HEK293T (cell line): ENCODE measurements around the gene MAPRE2.

Experiments
- CTCF ChIA-PET: fragments of 350-600 bp; formaldehyde crosslinking; extraction: SDS; loops from one replicate; lab custom pipeline; 2021; ENCODE audit warnings: antibody characterized with exemption, inconsistent platforms; lab: Yijun Ruan, JAX
- POLR2A ChIA-PET: fragments of 350-600 bp; formaldehyde crosslinking; extraction: SDS; loops from one replicate; lab custom pipeline; 2020; ENCODE audit warnings: antibody characterized with exemption, inconsistent platforms; lab: Yijun Ruan, JAX
- DNase-seq: peaks from one replicate; pipeline ENCODE4 v3.0.0; 2012; ENCODE audit warnings: mixed read lengths; ENCODE audit errors: extremely low spot score
- ARNT ChIP-seq: fragments of 450-650 bp; IDR thresholded peaks from 2 replicates; pipeline ENCODE4 v1.6.1; 2017; ENCODE audit warnings: mild to moderate bottlenecking
- BHLHE40 ChIP-seq: fragments of 450-650 bp; IDR thresholded peaks from 2 replicates; pipeline ENCODE4 v1.6.1; 2016; ENCODE audit warnings: mild to moderate bottlenecking, moderate library complexity, borderline replicate concordance
- CTBP1 ChIP-seq: fragments of 450-650 bp; IDR thresholded peaks from 2 replicates; pipeline ENCODE4 v1.6.1; 2016; ENCODE audit warnings: borderline replicate concordance
- ELF4 ChIP-seq: fragments of 450-650 bp; IDR thresholded peaks from 2 replicates; pipeline ENCODE4 v1.6.1; 2017; ENCODE audit warnings: antibody characterized with exemption
- FOXA1 ChIP-seq: fragments of 450-650 bp; IDR thresholded peaks from 2 replicates; pipeline ENCODE4 v1.6.1; 2016; ENCODE audit warnings: mild to moderate bottlenecking
- FOXK2 ChIP-seq: fragments of 450-650 bp; IDR thresholded peaks from 2 replicates; pipeline ENCODE4 v1.6.1; 2016; ENCODE audit warnings: mild to moderate bottlenecking
- FOXM1 ChIP-seq: fragments of 450-650 bp; IDR thresholded peaks from 2 replicates; pipeline ENCODE4 v1.6.1; 2017; ENCODE audit warnings: mild to moderate bottlenecking, borderline replicate concordance
- HDGF ChIP-seq: fragments of 450-650 bp; IDR thresholded peaks from 2 replicates; pipeline ENCODE4 v1.6.1; 2017; ENCODE audit warnings: antibody characterized with exemption, borderline replicate concordance
- L3MBTL2 ChIP-seq: fragments of 450-650 bp; conservative IDR thresholded peaks from 2 replicates; pipeline ENCODE4 v1.6.1; 2016; ENCODE audit warnings: mild to moderate bottlenecking
- LEF1 ChIP-seq: fragments of 450-650 bp; IDR thresholded peaks from 2 replicates; pipeline ENCODE4 v1.6.1; 2017; ENCODE audit warnings: mild to moderate bottlenecking, borderline replicate concordance
- NFRKB ChIP-seq: fragments of 450-650 bp; IDR thresholded peaks from 2 replicates; pipeline ENCODE4 v1.6.1; 2016; ENCODE audit warnings: mild to moderate bottlenecking, moderate library complexity
- PKNOX1 ChIP-seq: fragments of 450-650 bp; IDR thresholded peaks from 2 replicates; pipeline ENCODE4 v1.6.1; 2016
- SP1 ChIP-seq: fragments of 450-650 bp; IDR thresholded peaks from 2 replicates; pipeline ENCODE4 v1.6.1; 2017
- SUZ12 ChIP-seq: fragments of 450-650 bp; IDR thresholded peaks from 2 replicates; pipeline ENCODE4 v1.6.1; 2016; ENCODE audit warnings: mild to moderate bottlenecking
- TARDBP ChIP-seq: fragments of 450-650 bp; IDR thresholded peaks from 2 replicates; pipeline ENCODE4 v1.6.1; 2016
- ZNF384 ChIP-seq: fragments of 450-650 bp; IDR thresholded peaks from 2 replicates; pipeline ENCODE4 v1.6.1; 2016

Gene MAPRE2

GRCh38 chr18:35110554-35111485 is 69.6 kb downstream of the MAPRE2 start:
- ChIA-PET CTCF (interaction anchor here (0.6 kb wide), 1 partner anchor 1948 kb away, joined by 3 read pairs; no protein-coding TSS in a partner anchor), POLR2A (interaction anchor here (0.6 kb wide), 1 partner anchor 179 kb away, joined by 3 read pairs; the partner anchor contains the start of gene ZSCAN30)
- TF ChIP-seq HDGF, result no peak
- TF ChIP-seq CTBP1, result no peak
- no peak for TF ChIP-seq L3MBTL2
- no peak for TF ChIP-seq SUZ12
- TF ChIP-seq NFRKB, result no peak
- no peak for TF ChIP-seq PKNOX1
- TF ChIP-seq ELF4, result no peak
- TF ChIP-seq ZNF384, result no peak
- no peak for TF ChIP-seq SP1
- TF ChIP-seq FOXM1, result no peak
- no peak for TF ChIP-seq LEF1
- no peak for TF ChIP-seq ARNT
- TF ChIP-seq FOXA1, result no peak
- TF ChIP-seq TARDBP, result no peak
- TF ChIP-seq FOXK2, result no peak
- no peak for TF ChIP-seq BHLHE40
- DNase-seq, result no peak

GRCh38 chr18:35112696-35113095 is 71.5 kb downstream of the MAPRE2 start:
- ChIA-PET POLR2A (no interaction called here), CTCF (interaction anchor here (1.3 kb wide), 1 partner anchor 31 kb away, joined by 5 read pairs; no protein-coding TSS in a partner anchor)
- DNase-seq, result no peak
- TF ChIP-seq CTBP1 (no peak), FOXM1 (no peak), HDGF (no peak), LEF1 (no peak), PKNOX1 (no peak), FOXK2 (no peak), ZNF384 (no peak), NFRKB (no peak), FOXA1 (no peak)

- ChIA-PET CTCF (interaction anchor here (0.7 kb wide), 1 partner anchor 27 kb away, joined by 3 read pairs; no protein-coding TSS in a partner anchor), POLR2A (interaction anchor here (0.9 to 1.4 kb wide), 2 partner anchors 10 to 72 kb away, joined by 3 to 4 read pairs; no protein-coding TSS in a partner anchor)
- TF ChIP-seq FOXA1, result no peak
- no peak for TF ChIP-seq FOXK2
- TF ChIP-seq ELF4, result no peak
- no peak for TF ChIP-seq NFRKB
- no peak for TF ChIP-seq CTBP1
- TF ChIP-seq ZNF384, result no peak
- no peak for TF ChIP-seq LEF1
- TF ChIP-seq L3MBTL2, result no peak
- no peak for TF ChIP-seq HDGF
- no peak for DNase-seq
Observed at GRCh38 chr18:35114305-35114704, 73.1 kb downstream of the MAPRE2 start.

GRCh38 chr18:35116784-35117318 is 75.6 kb downstream of the MAPRE2 start:
- CTCF ChIA-PET, result interaction anchor here (0.8 kb wide), 1 partner anchor 28 kb away, joined by 3 read pairs; no protein-coding TSS in a partner anchor
- DNase-seq, result no peak
- TF ChIP-seq PKNOX1, result peak; percentile 73
- no peak for TF ChIP-seq BHLHE40
- POLR2A ChIA-PET, result no interaction called here

GRCh38 chr18:35117372-35117771 is 76.2 kb downstream of the MAPRE2 start:
- ChIA-PET POLR2A (no interaction called here), CTCF (no interaction called here)
- no peak for DNase-seq
- no peak for TF ChIP-seq PKNOX1
